GM20000 (cell line): ENCODE data around the gene WWC1.

Experiments used
- DNase-seq: peaks from one replicate; pipeline ENCODE4 v3.0.0; 2012; ENCODE audit warnings: low spot score
- TF ChIP-seq, protein P1 (sequence below): IDR thresholded peaks from 2 replicates; pipeline ENCODE4 v1.5.1; 2012; ENCODE audit warnings: mild to moderate bottlenecking, control low read depth; ENCODE audit errors: extremely low read depth, missing control alignments

The WWC1 gene

DNA sequence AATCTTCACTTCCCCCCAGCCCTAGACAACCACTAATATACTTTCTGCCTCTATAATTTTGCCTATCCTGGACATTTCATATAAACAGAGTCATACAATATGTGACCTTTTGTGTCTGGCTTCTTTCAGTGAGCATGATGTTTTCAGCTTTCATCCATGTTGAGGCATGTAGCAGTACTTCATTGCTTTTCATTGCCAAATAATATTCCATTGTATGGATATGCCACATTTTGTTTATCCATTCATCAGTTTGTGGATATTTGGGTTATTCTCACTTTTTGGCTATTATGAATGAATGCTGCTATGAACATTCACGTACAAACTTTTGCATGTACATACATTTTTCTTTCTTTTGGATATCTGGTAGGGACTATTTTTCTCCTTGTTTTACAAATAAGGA is 49.0 kb downstream of the WWC1 start:
- TF ChIP-seq, protein P1, sequence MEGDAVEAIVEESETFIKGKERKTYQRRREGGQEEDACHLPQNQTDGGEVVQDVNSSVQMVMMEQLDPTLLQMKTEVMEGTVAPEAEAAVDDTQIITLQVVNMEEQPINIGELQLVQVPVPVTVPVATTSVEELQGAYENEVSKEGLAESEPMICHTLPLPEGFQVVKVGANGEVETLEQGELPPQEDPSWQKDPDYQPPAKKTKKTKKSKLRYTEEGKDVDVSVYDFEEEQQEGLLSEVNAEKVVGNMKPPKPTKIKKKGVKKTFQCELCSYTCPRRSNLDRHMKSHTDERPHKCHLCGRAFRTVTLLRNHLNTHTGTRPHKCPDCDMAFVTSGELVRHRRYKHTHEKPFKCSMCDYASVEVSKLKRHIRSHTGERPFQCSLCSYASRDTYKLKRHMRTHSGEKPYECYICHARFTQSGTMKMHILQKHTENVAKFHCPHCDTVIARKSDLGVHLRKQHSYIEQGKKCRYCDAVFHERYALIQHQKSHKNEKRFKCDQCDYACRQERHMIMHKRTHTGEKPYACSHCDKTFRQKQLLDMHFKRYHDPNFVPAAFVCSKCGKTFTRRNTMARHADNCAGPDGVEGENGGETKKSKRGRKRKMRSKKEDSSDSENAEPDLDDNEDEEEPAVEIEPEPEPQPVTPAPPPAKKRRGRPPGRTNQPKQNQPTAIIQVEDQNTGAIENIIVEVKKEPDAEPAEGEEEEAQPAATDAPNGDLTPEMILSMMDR = no peak

DNA sequence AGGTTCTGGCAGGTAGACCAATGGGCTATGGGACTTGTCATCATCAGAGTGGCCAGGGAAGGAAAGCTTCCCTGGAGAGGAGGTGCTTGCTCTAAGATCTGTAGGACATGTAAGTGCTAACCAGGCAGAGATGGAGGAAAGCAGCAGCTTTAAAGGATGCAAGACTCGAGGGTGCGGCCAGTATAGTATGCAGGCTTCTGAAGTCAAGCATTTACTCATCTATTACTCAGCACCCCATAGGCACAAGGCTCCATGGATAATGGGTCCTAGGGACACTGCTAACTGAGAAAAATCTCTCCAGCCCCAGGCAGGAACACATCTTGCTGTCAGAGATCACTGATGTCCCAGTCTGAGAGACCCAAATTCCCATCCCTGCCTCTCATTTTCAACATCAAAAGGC is 49.7 kb downstream of the WWC1 start:
- no peak for DNase-seq
- TF ChIP-seq, protein P1 = no peak

More for the DNA sequence above, 49.0 kb downstream of the WWC1 start:
- DNase-seq = no peak

DNA sequence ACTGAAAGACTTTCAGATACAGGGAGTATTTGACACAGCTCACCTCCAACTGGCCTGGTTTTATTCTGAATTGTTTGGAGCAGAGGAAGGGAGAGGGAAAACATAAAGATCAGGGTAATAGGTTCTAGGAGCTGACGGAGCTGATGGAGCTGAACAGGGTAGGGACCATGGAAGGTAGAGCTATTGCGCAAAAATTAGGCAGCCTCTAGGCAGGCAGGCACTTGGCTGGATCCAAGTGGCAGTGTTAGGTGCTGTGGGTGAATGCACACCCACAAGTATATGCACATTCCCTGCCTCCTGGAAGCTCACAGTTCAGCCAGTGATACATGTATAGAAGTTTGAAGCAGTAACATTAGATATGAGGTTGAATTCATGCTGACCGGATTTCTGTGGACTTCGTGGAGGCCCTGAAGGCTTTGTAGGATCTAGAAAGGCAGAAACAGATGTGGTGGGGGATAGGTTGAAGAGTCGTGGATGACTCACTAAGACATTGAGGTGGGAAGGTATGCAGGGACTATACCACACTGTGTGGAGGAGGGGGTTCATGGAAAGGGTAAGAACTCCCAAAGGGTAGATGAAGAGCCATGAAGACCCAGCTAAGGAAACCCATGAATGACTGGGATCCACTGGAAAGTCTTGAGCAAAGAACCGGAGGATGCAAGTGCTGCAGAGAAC is 50.8 kb downstream of the WWC1 start:
- DNase-seq = no peak
- TF ChIP-seq, protein P1 = no peak

DNA sequence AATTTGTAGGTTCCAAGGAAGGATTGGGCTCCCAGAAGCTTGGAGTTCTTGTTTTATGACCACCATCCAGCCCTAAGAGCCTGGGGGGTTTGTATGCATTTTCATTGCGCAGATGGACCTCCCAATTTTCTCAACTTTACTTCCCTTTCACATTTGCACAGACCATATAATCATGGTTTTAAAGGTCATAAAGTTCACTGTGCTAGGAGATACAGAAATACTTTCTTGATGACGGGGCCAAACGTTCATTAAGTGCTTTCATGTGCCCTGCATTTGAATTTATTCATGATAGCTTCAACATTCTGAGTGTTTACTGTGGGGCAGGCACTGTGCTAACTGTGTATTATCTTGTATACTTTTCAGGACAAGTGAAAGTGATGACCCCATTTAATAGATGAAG is 51.5 kb downstream of the WWC1 start:
- TF ChIP-seq, protein P1 = no peak
- no peak for DNase-seq

DNA sequence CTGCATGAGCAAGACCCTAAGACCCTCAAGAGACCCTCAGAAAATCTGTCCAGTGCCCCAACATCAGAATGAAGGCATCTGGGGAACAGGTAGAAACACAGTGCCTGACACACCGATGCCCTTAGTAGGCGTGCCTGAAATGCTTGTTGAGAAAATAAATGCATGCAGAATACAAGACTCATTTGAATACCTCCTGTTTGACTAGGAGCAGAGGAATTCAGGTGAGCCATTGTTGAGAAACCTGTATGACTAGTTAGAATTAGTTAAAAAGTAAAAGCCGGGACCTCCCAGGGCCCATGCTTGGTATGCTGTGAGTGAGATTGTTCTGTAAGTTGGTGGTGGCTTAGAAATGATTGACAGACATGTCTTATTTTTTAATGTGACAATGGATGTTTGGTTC is 55.0 kb downstream of the WWC1 start:
- no peak for DNase-seq
- TF ChIP-seq, protein P1 = no peak

DNA sequence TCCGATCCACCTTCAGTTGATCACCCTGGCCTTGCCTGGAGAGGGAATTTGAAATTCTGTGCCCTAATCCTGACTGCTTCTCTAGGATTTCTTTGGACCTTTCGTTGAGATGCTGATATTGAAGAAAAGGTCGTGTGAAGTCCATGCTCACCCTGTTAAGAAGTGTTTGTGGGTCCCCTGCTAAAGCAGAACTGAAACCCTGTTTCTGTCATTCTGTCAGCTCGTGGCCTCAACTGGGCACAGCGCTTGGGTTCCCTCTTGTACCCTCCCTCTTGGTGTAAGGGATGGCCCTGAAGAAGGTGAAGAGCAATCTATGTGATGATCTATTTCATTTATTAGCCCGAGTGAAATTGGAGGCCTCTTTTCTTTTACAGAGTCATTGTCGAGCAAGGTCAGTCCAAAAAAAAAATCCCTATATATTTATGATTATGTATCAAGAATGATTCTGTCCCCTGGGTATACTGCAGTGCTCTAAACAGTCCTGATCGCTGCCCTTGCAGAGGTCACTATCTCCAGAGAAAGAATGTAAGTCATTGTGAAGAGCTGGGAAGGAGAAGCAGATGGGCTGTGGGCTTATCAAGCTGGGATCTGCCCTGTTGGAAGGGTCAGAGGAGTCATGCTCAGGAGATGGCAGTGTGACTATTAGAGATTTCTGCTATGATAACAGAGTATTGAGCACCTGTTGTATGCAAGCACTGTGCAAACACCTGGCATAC is 56.1 kb downstream of the WWC1 start:
- TF ChIP-seq, protein P1 = no peak
- DNase-seq = no peak

DNA sequence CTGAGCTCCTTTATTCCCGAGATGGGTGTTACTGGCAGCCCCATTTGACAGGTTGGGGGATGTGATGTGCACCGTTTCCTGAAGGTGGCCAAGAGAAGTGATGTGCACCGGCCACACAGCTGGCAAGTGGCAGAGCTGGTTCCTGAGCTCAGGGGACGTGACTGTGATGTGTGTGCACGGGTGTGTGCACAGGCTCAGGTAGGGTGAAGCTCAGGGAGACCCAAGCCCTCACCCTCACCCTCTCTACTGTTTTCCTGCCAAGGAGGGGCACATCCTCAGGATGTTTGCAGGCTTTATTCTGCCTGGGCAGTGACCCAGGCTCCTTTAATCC is 56.6 kb downstream of the WWC1 start:
- TF ChIP-seq, protein P1 = no peak
- no peak for DNase-seq
